ENCODE results near the gene LMF2. TPM values are rescaled to one million over a fixed set of nuclear protein-coding genes. Genes with fewer than 3 reads are reported as not detected.

Gene LMF2
- polyA plus RNA-seq, 1 of the 3 experiments (the other 2 are of a cell fraction): 34.3 TPM

- no peak for TF ChIP-seq SMC3 (IDR thresholded peaks at IDR 0.05; ENCODE audit: low read depth, low read length)
- no peak for TF ChIP-seq POLR2AphosphoS5 (IDR thresholded peaks at IDR 0.05; ENCODE audit: low read depth, low read length)
- no peak for TF ChIP-seq FOXM1 (IDR thresholded peaks at IDR 0.05; ENCODE audit: low read depth)
- TF ChIP-seq RFX5 (IDR thresholded peaks at IDR 0.05; ENCODE audit: low read length): no peak
- no peak for TF ChIP-seq MXI1 (IDR thresholded peaks at IDR 0.05; ENCODE audit: low read depth, low read length)
- TF ChIP-seq JUND (IDR thresholded peaks at IDR 0.05): no peak
- no peak for TF ChIP-seq SIN3A (IDR thresholded peaks at IDR 0.05; ENCODE audit: borderline replicate concordance, low read depth, low read length)
- TF ChIP-seq GATA2 (CRISPR knock-in tag; IDR thresholded peaks at IDR 0.05): no peak
- no peak for TF ChIP-seq FOSL2 (IDR thresholded peaks at IDR 0.05; ENCODE audit: borderline replicate concordance, low read depth)
- TF ChIP-seq, protein P1, sequence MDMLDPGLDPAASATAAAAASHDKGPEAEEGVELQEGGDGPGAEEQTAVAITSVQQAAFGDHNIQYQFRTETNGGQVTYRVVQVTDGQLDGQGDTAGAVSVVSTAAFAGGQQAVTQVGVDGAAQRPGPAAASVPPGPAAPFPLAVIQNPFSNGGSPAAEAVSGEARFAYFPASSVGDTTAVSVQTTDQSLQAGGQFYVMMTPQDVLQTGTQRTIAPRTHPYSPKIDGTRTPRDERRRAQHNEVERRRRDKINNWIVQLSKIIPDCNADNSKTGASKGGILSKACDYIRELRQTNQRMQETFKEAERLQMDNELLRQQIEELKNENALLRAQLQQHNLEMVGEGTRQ (IDR thresholded peaks at IDR 0.05; ENCODE audit: borderline replicate concordance, low read depth, low read length): no peak
Observed at GRCh38 chr22:50528682-50529415, 21.3 kb upstream of the LMF2 start (continued).

- peaks cover 7 to 34% of the 10 kb centered on the region in 2 experiments; a peak in 2 of 4 replicates for H3K4me1 ChIP-seq (ENCODE audit: control insufficient read depth in 1 of 2, insufficient read depth in 2 of 2, low read depth in 1 of 2, low read length in 1 of 2)
- no peak for DNase-seq
- no peaks in the 10 kb centered on the region for H3K27me3 ChIP-seq (ENCODE audit: insufficient read depth)
- H3K79me2 ChIP-seq (ENCODE audit: insufficient read depth): peaks cover 15% of the 10 kb centered on the region
- H3K9me2 ChIP-seq: no peaks in the 10 kb centered on the region
- 94% methylated on average over 13 of the region's 18 CpGs for WGBS (ENCODE audit: low lambda C conversion rate)
- TF ChIP-seq ZBTB33 (IDR thresholded peaks at IDR 0.05; ENCODE audit: borderline replicate concordance, low read depth): no peak
- TF ChIP-seq NFIC (IDR thresholded peaks at IDR 0.05; ENCODE audit: borderline replicate concordance): no peak
- no peak for TF ChIP-seq TEAD4 (IDR thresholded peaks at IDR 0.05; ENCODE audit: borderline replicate concordance, insufficient read depth)
- no peak for TF ChIP-seq TCF12 (IDR thresholded peaks at IDR 0.05)
- TF ChIP-seq SIN3A (IDR thresholded peaks at IDR 0.05; ENCODE audit: borderline replicate concordance, low read depth, low read length): no peak
- TF ChIP-seq EZH2phosphoT487 (IDR thresholded peaks at IDR 0.05; ENCODE audit: borderline replicate concordance, low read depth): no peak
- TF ChIP-seq FOXJ3 (CRISPR knock-in tag; IDR thresholded peaks at IDR 0.05): no peak
- TF ChIP-seq IRF3 (IDR thresholded peaks at IDR 0.05; ENCODE audit: low read depth, low read length): no peak
- no peak for TF ChIP-seq RAD21 (IDR thresholded peaks at IDR 0.05; ENCODE audit: low read length)
- no peak for TF ChIP-seq SMC3 (IDR thresholded peaks at IDR 0.05; ENCODE audit: low read depth, low read length)
- no peak for TF ChIP-seq FOXM1 (IDR thresholded peaks at IDR 0.05; ENCODE audit: low read depth)
- TF ChIP-seq JUND (IDR thresholded peaks at IDR 0.05): no peak
- no peak for TF ChIP-seq EP300 (IDR thresholded peaks at IDR 0.05; ENCODE audit: borderline replicate concordance in 1 of 2, low read depth in 1 of 2, low read length in 1 of 2)
- TF ChIP-seq ELF1 (IDR thresholded peaks at IDR 0.05): no peak
- no peak for TF ChIP-seq CTCF (IDR thresholded peaks at IDR 0.05)
- TF ChIP-seq YY1 (IDR thresholded peaks at IDR 0.05; ENCODE audit: low read depth): no peak
- no peaks in the 10 kb centered on the region for H3K9me3 ChIP-seq
- no peak overlapping the region for H3K9ac ChIP-seq
- peaks cover 0 to 9% of the 10 kb centered on the region in 2 experiments for H3K36me3 ChIP-seq (replicated peaks in 1 of 2; ENCODE audit: control insufficient read depth in 1 of 2, insufficient read depth in 2 of 2, low read length in 1 of 2)
- H4K20me1 ChIP-seq (ENCODE audit: insufficient read depth): peaks cover 8% of the 10 kb centered on the region; the same call in 1 of the 2 replicates
- no peak overlapping the region for H2AFZ ChIP-seq (ENCODE audit: low read depth)
- CTCF ChIA-PET: interaction anchor here (0.6 to 2.4 kb wide), 8 partner anchors 10 to 37 kb away, joined by 3 to 13 read pairs (median 3); partner anchors contain the start of genes LMF2 and SYCE3
- POLR2A ChIA-PET: interaction anchor here (0.6 to 0.7 kb wide), 2 partner anchors 72 to 177 kb away, joined by 3 to 4 read pairs; no protein-coding TSS in a partner anchor
- H3K27ac ChIP-seq (ENCODE audit: low read depth in 2 of 2, low read length in 1 of 2): no peak overlapping the region; a peak in 1 of 4 replicates
- no peak overlapping the region for H3K4me3 ChIP-seq (ENCODE audit: low read depth in 2 of 2, low read length in 1 of 2)
- H3K4me2 ChIP-seq: no peak overlapping the region
- H3F3A ChIP-seq (replicated peaks; ENCODE audit: insufficient read depth): peaks cover 19% of the 10 kb centered on the region
Observed at GRCh38 chr22:50527921-50528681, 20.6 kb upstream of the LMF2 start.
